Keratinocyte (primary cell): ENCODE data around the gene KRTAP10-8.

Experiments used
- EZH2 ChIP-seq: IDR thresholded peaks from one replicate; pipeline ENCODE4 v1.6.1; 2012; ENCODE audit warnings: inconsistent platforms, mild to moderate bottlenecking, low read length, moderate library complexity
- TF ChIP-seq, protein P1 (sequence below), 3 experiments: IDR thresholded peaks in 1 of 3; conservative IDR thresholded peaks in 1 of 3; optimal IDR thresholded peaks in 1 of 3; 2 replicates in 2 of 3; 3 replicates in 1 of 3; pipeline versions ENCODE3 to v1.5.1; 2011; ENCODE audit warnings: low read length in 3 of 3, mild to moderate bottlenecking in 3 of 3, moderate library complexity in 2 of 3, control low read depth in 1 of 3, inconsistent platforms in 1 of 3; ENCODE audit not compliant: insufficient read depth in 2 of 3; ENCODE audit errors: extremely low read depth in 1 of 3

- no peak for TF ChIP-seq EZH2
- TF ChIP-seq, protein P1, sequence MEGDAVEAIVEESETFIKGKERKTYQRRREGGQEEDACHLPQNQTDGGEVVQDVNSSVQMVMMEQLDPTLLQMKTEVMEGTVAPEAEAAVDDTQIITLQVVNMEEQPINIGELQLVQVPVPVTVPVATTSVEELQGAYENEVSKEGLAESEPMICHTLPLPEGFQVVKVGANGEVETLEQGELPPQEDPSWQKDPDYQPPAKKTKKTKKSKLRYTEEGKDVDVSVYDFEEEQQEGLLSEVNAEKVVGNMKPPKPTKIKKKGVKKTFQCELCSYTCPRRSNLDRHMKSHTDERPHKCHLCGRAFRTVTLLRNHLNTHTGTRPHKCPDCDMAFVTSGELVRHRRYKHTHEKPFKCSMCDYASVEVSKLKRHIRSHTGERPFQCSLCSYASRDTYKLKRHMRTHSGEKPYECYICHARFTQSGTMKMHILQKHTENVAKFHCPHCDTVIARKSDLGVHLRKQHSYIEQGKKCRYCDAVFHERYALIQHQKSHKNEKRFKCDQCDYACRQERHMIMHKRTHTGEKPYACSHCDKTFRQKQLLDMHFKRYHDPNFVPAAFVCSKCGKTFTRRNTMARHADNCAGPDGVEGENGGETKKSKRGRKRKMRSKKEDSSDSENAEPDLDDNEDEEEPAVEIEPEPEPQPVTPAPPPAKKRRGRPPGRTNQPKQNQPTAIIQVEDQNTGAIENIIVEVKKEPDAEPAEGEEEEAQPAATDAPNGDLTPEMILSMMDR (optimal IDR thresholded peaks at IDR 0.05 in 1 of 3, IDR thresholded peaks at IDR 0.05 in 1 of 3, conservative IDR thresholded peaks at IDR 0.05 in 1 of 3; ENCODE audit: extremely low read depth in 1 of 3, insufficient read depth in 2 of 3, low read length in 3 of 3) = no peak
Measured at GRCh38 chr21:44649521-44650100, 37.7 kb downstream of the KRTAP10-8 start.
